CD14-positive monocyte (primary cell): ENCODE measurements around the gene MS4A15. TPM values are rescaled to one million over a fixed set of nuclear protein-coding genes. Genes with fewer than 3 reads are reported as not detected.

Source experiments
- DNase-seq, 3 donors: peaks; one replicate each; pipeline ENCODE4 v3.0.0-alpha.2; 2011 to 2022
- H2AFZ ChIP-seq: 2 replicates; pipeline ENCODE4 v1.6.0; 2012; ENCODE audit warnings: mild to moderate bottlenecking, low read depth, low read length, inconsistent platforms; ENCODE audit not compliant: insufficient read depth, poor library complexity, severe bottlenecking
- H3K27ac ChIP-seq, 2 donors: 1 replicate in 1 of 2; 2 replicates in 1 of 2; pipeline ENCODE4 v1.5.1; 2012 to 2013; ENCODE audit warnings: low read length in 2 of 2, control low read depth in 1 of 2, inconsistent platforms in 1 of 2, low read depth in 1 of 2, mild to moderate bottlenecking in 1 of 2
- H3K27me3 ChIP-seq, 2 donors: one replicate each; pipeline versions ENCODE4 v1.6.0 to v1.6.1; 2011 to 2013; ENCODE audit warnings: low read length in 2 of 2; ENCODE audit not compliant: control insufficient read depth in 2 of 2, insufficient read depth in 2 of 2
- H3K36me3 ChIP-seq, 2 donors: replicated peaks in 1 of 2; 1 replicate in 1 of 2; 2 replicates in 1 of 2; pipeline versions ENCODE4 v1.5.1 to v1.6.1; 2012 to 2013; ENCODE audit warnings: low read length in 2 of 2, control low read depth in 1 of 2, inconsistent platforms in 1 of 2, mild to moderate bottlenecking in 1 of 2; ENCODE audit not compliant: insufficient read depth in 2 of 2, control insufficient read depth in 1 of 2
- H3K4me1 ChIP-seq, 2 donors: 1 replicate in 1 of 2; 2 replicates in 1 of 2; pipeline versions ENCODE4 v1.5.1 to v1.6.1; 2012 to 2013; ENCODE audit warnings: low read length in 2 of 2, control low read depth in 1 of 2, inconsistent platforms in 1 of 2, mild to moderate bottlenecking in 1 of 2, moderate library complexity in 1 of 2; ENCODE audit not compliant: insufficient read depth in 2 of 2, control insufficient read depth in 1 of 2
- H3K4me2 ChIP-seq: replicated peaks from 2 replicates; pipeline ENCODE3; 2012; ENCODE audit warnings: low read length, moderate library complexity, mild to moderate bottlenecking; ENCODE audit not compliant: poor library complexity, severe bottlenecking; ENCODE audit errors: extremely low read depth
- H3K4me3 ChIP-seq, 3 experiments: fragments of 200-600 bp in 1 of 3; sonication (generic) in 1 of 3; replicated peaks in 1 of 3; 1 replicate in 2 of 3; 2 replicates in 1 of 3; pipeline ENCODE4 v1.5.1; 2011 to 2013; ENCODE audit warnings: low read length in 3 of 3, mild to moderate bottlenecking in 3 of 3, control low read depth in 2 of 3, low read depth in 2 of 3, inconsistent platforms in 1 of 3, moderate library complexity in 1 of 3
- H3K79me2 ChIP-seq: 2 replicates; pipeline ENCODE4 v1.6.0; 2012; ENCODE audit warnings: mild to moderate bottlenecking, control low read depth, inconsistent platforms, low read length, moderate library complexity; ENCODE audit not compliant: insufficient read depth
- H3K9ac ChIP-seq: 2 replicates; pipeline ENCODE4 v1.6.0; 2017; ENCODE audit warnings: low read length, mild to moderate bottlenecking; ENCODE audit not compliant: insufficient read depth, poor library complexity, severe bottlenecking
- H3K9me3 ChIP-seq, 2 donors: replicated peaks in 1 of 2; 1 replicate in 1 of 2; 2 replicates in 1 of 2; pipeline versions ENCODE4 v1.5.1 to v1.6.1; 2012 to 2013; ENCODE audit warnings: low read length in 2 of 2, control low read depth in 1 of 2; ENCODE audit not compliant: control insufficient read depth in 1 of 2, insufficient read depth in 1 of 2
- H4K20me1 ChIP-seq: 2 replicates; pipeline ENCODE4 v1.6.0; 2012; ENCODE audit warnings: mild to moderate bottlenecking, low read length, control low read depth, moderate library complexity; ENCODE audit not compliant: insufficient read depth
- H3K27ac Mint-ChIP-seq, 7 donors: one replicate each; pipeline ENCODE4 v1.8.0; 2020; ENCODE audit warnings: mild to moderate bottlenecking in 7 of 7, mixed read lengths in 7 of 7, moderate library complexity in 6 of 7, inconsistent platforms in 2 of 7
- H3K27me3 Mint-ChIP-seq, 3 donors: one replicate each; pipeline ENCODE4 v1.8.0; 2021 to 2022; ENCODE audit warnings: low read depth in 3 of 3, mild to moderate bottlenecking in 3 of 3, mixed read lengths in 3 of 3, moderate library complexity in 3 of 3, inconsistent platforms in 1 of 3
- H3K36me3 Mint-ChIP-seq, 2 donors: one replicate each; pipeline ENCODE4 v1.8.0; 2020; ENCODE audit warnings: mixed read lengths in 2 of 2, inconsistent platforms in 1 of 2, mild to moderate bottlenecking in 1 of 2
- H3K4me1 Mint-ChIP-seq: one replicate; pipeline ENCODE4 v1.8.0; 2020; ENCODE audit warnings: mild to moderate bottlenecking, mixed read lengths
- H3K4me3 Mint-ChIP-seq, 2 donors: one replicate each; pipeline ENCODE4 v1.8.0; 2020; ENCODE audit warnings: mild to moderate bottlenecking in 2 of 2, mixed read lengths in 2 of 2, moderate library complexity in 1 of 2
- H3K9me3 Mint-ChIP-seq, 7 donors: one replicate each; pipeline ENCODE4 v1.8.0; 2020 to 2022; ENCODE audit warnings: mixed read lengths in 7 of 7, mild to moderate bottlenecking in 6 of 7, moderate library complexity in 6 of 7, inconsistent platforms in 2 of 7
- CTCF ChIP-seq: fragments of 200-600 bp; IDR thresholded peaks from one replicate; pipeline ENCODE4 v1.8.0; 2022; ENCODE audit warnings: antibody characterized with exemption, mild to moderate bottlenecking
- WGBS: methylation state at CpG from one replicate; pipeline ENCODE4 v1.1.5; 2013; ENCODE audit warnings: missing lambda C conversion rate; ENCODE audit not compliant: insufficient coverage; 5-methylcytosine and 5-hydroxymethylcytosine counted together
- intact Hi-C, 2 donors: fragments of 100-400 bp; cut with micrococcal nuclease; formaldehyde crosslinking; loops; one replicate each; pipeline versions ENCODE4 v1.15.0 to v1.15.1; 2023
- polyA plus RNA-seq, 3 donors: library from polyadenylated mRNA; depleted of rRNA in 1 of 3; unstranded in 2 of 3; stranded (reverse) in 1 of 3; fragments of 300-500 nt in 2 of 3; fragments of >200 nt in 1 of 3; fragmentation: Illumina TruSeq in 2 of 3; gene quantifications; 1 replicate in 2 of 3; 2 replicates in 1 of 3; pipeline ENCODE4 v1.2.3, GENCODE V29; 2012 to 2021

Gene MS4A15
- polyA plus RNA-seq, 3 donors = not detected

- Mint-ChIP-seq H3K36me3 (no peaks in the 10 kb centered on the region), H3K27ac (no peak overlapping the region), H3K4me3 (no peak overlapping the region), H3K9me3 (no peaks in the 10 kb centered on the region), H3K4me1 (peaks cover 5% of the 10 kb centered on the region), H3K27me3 (peaks cover 8 to 18% (median 12%) of the 10 kb centered on the region in 3 donors)
- no peaks in the 10 kb centered on the region for H3K27me3 ChIP-seq
- H2AFZ ChIP-seq = no peak overlapping the region
- no peaks in the 10 kb centered on the region for H3K79me2 ChIP-seq
- no peak overlapping the region for H3K27ac ChIP-seq
- H4K20me1 ChIP-seq = no peaks in the 10 kb centered on the region
- intact Hi-C loops = no loop called here
- H3K4me1 ChIP-seq = no peaks in the 10 kb centered on the region
- H3K9me3 ChIP-seq = no peaks in the 10 kb centered on the region
- no peak for TF ChIP-seq CTCF
- WGBS = 94% methylated on average over 11 of the region's 17 CpGs
- H3K9ac ChIP-seq = no peak overlapping the region
- no peaks in the 10 kb centered on the region for H3K36me3 ChIP-seq
- no peak overlapping the region for H3K4me3 ChIP-seq
- DNase-seq = no peak
- no peak overlapping the region for H3K4me2 ChIP-seq
Measured at GRCh38 chr11:60797846-60798630, 41.4 kb downstream of the MS4A15 start.

GRCh38 chr11:60798631-60799030 is 42.0 kb downstream of the MS4A15 start:
- no peaks in the 10 kb centered on the region for H4K20me1 ChIP-seq
- no peaks in the 10 kb centered on the region for H3K9me3 ChIP-seq
- no peaks in the 10 kb centered on the region for H3K36me3 ChIP-seq
- no peak overlapping the region for H3K4me3 ChIP-seq
- Mint-ChIP-seq H3K36me3 (no peaks in the 10 kb centered on the region), H3K4me1 (peaks cover 5% of the 10 kb centered on the region), H3K9me3 (no peaks in the 10 kb centered on the region), H3K4me3 (no peak overlapping the region), H3K27me3 (peaks cover 8 to 18% (median 12%) of the 10 kb centered on the region in 3 donors), H3K27ac (no peak overlapping the region)
- no peak overlapping the region for H3K4me2 ChIP-seq
- H2AFZ ChIP-seq = no peak overlapping the region
- TF ChIP-seq CTCF = no peak
- no peak for DNase-seq
- H3K27ac ChIP-seq = no peak overlapping the region
- H3K79me2 ChIP-seq = no peaks in the 10 kb centered on the region
- WGBS = 100% methylated on average over 1 of the region's 3 CpGs
- no peaks in the 10 kb centered on the region for H3K4me1 ChIP-seq
- H3K27me3 ChIP-seq = no peaks in the 10 kb centered on the region
- intact Hi-C loops = no loop called here
- no peak overlapping the region for H3K9ac ChIP-seq
